Endothelial cell of umbilical vein (primary cell): Measurements from ENCODE around the gene PRSS57.

ENCODE experiments used
- EZH2 ChIP-seq: IDR thresholded peaks from 2 replicates; pipeline ENCODE4 v1.6.1; 2012; ENCODE audit warnings: borderline replicate concordance, low read depth, mild to moderate bottlenecking, moderate library complexity, low read length, inconsistent platforms; ENCODE audit not compliant: severe bottlenecking
- POLR2AphosphoS5 ChIP-seq: IDR thresholded peaks from 2 replicates; pipeline ENCODE4 v1.6.1; 2012; ENCODE audit warnings: low read depth, mild to moderate bottlenecking, control low read depth, low read length, moderate library complexity; ENCODE audit not compliant: insufficient read depth
- TF ChIP-seq, protein P1 (sequence below), 2 donors: IDR thresholded peaks; 1 replicate in 1 of 2; 2 replicates in 1 of 2; pipeline ENCODE4 v1.5.1; 2011; ENCODE audit warnings: low read length in 2 of 2, mild to moderate bottlenecking in 2 of 2, moderate library complexity in 2 of 2, control low read depth in 1 of 2, inconsistent platforms in 1 of 2, low read depth in 1 of 2; ENCODE audit not compliant: insufficient read depth in 1 of 2; ENCODE audit errors: extremely low read depth in 1 of 2

GRCh38 chr19:729965-730668, 34.9 kb upstream of the PRSS57 start:
- TF ChIP-seq, protein P1, sequence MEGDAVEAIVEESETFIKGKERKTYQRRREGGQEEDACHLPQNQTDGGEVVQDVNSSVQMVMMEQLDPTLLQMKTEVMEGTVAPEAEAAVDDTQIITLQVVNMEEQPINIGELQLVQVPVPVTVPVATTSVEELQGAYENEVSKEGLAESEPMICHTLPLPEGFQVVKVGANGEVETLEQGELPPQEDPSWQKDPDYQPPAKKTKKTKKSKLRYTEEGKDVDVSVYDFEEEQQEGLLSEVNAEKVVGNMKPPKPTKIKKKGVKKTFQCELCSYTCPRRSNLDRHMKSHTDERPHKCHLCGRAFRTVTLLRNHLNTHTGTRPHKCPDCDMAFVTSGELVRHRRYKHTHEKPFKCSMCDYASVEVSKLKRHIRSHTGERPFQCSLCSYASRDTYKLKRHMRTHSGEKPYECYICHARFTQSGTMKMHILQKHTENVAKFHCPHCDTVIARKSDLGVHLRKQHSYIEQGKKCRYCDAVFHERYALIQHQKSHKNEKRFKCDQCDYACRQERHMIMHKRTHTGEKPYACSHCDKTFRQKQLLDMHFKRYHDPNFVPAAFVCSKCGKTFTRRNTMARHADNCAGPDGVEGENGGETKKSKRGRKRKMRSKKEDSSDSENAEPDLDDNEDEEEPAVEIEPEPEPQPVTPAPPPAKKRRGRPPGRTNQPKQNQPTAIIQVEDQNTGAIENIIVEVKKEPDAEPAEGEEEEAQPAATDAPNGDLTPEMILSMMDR (IDR thresholded peaks at IDR 0.05; ENCODE audit: extremely low read depth in 1 of 2, insufficient read depth in 1 of 2, low read depth in 1 of 2, low read length in 2 of 2) = no peak
- TF ChIP-seq POLR2AphosphoS5 = no peak
- TF ChIP-seq EZH2 = no peak
